GM12878 (cell line): Measurements from ENCODE around the gene RAPGEF6. TPM values are rescaled to one million over a fixed set of nuclear protein-coding genes. Genes with fewer than 3 reads are reported as not detected.

Experiments
- ATAC-seq: fragments of 200-7000 bp; cut with Tn5 transposase; 3 replicates; pipeline ENCODE4 v1.9.1; 2020; ENCODE audit warnings: mild to moderate bottlenecking, moderate library complexity
- BruUV-seq: library from RNA; stranded (reverse); fragments of 400-500 nt; replicated peaks from 2 replicates; lab custom pipeline; 2021; lab: Mats Ljungman, UMichigan
- CTCF ChIA-PET: fragments of 300-600 bp; sonication (Branson Sonifier 250); formaldehyde crosslinking; extraction: SDS; loops from one replicate; lab custom pipeline; 2021; ENCODE audit warnings: inconsistent platforms; lab: Yijun Ruan, JAX
- POLR2A ChIA-PET: fragments of 350-600 bp; formaldehyde crosslinking; extraction: SDS; loops from one replicate; lab custom pipeline; 2021; ENCODE audit warnings: inconsistent platforms; lab: Charles Lee
- RAD21 ChIA-PET: fragments of 300-600 bp; sonication (Branson Sonifier 250); formaldehyde crosslinking; loops from one replicate; lab custom pipeline; 2023; ENCODE audit warnings: antibody characterized with exemption; ENCODE audit not compliant: unreplicated experiment; lab: Charles Lee
- SMC1A ChIA-PET: fragments of 300-600 bp; sonication (Branson Sonifier 250); formaldehyde crosslinking; loops from one replicate; lab custom pipeline; 2023; ENCODE audit not compliant: unreplicated experiment, uncharacterized antibody; lab: Charles Lee
- DNase-seq: peaks from one replicate; pipeline ENCODE4 v3.0.0-alpha.2; 2011; ENCODE audit warnings: low read depth, low spot score
- FAIRE-seq: peaks from 3 replicates; lab custom pipeline; 2011; peaks lifted over from hg19 to GRCh38; lab: Jason Lieb, UNC
- H2AFZ ChIP-seq: 2 replicates; pipeline ENCODE4 v1.6.0; 2011; ENCODE audit warnings: low read depth, low read length, control low read depth; ENCODE audit not compliant: control insufficient read depth
- H3K27ac ChIP-seq: 2 replicates; pipeline ENCODE4 v1.5.1; 2011; ENCODE audit warnings: control low read depth; ENCODE audit not compliant: control insufficient read depth, insufficient read depth
- H3K27me3 ChIP-seq, 2 experiments: replicated peaks in 1 of 2; 2 replicates each; pipeline versions ENCODE4 v1.6.0 to v1.6.1; 2011; ENCODE audit warnings: low read length in 1 of 2; ENCODE audit not compliant: control insufficient read depth in 2 of 2, insufficient read depth in 2 of 2
- H3K36me3 ChIP-seq, 2 experiments: 2 replicates each; pipeline ENCODE4 v1.5.1; 2011; ENCODE audit warnings: low read length in 1 of 2; ENCODE audit not compliant: control insufficient read depth in 2 of 2, insufficient read depth in 2 of 2
- H3K4me1 ChIP-seq: 2 replicates; pipeline ENCODE4 v1.6.1; 2011; ENCODE audit warnings: mild to moderate bottlenecking, low read length, moderate library complexity, mixed read lengths; ENCODE audit not compliant: control insufficient read depth, insufficient read depth
- H3K4me2 ChIP-seq: 2 replicates; pipeline ENCODE4 v1.6.0; 2011; ENCODE audit warnings: control low read depth; ENCODE audit not compliant: control insufficient read depth, insufficient read depth
- H3K4me3 ChIP-seq: fragments of 200-600 bp; sonication (generic); 2 replicates; pipeline ENCODE4 v1.5.1; 2016
- H3K79me2 ChIP-seq: 2 replicates; pipeline ENCODE4 v1.6.0; 2011; ENCODE audit warnings: low read length; ENCODE audit not compliant: control insufficient read depth, insufficient read depth
- H3K9ac ChIP-seq: 2 replicates; pipeline ENCODE4 v1.8.0; 2011; ENCODE audit warnings: low read length, control low read depth, mixed read lengths; ENCODE audit not compliant: control insufficient read depth, insufficient read depth
- H3K9me3 ChIP-seq: replicated peaks from 3 replicates; pipeline ENCODE4 v1.5.1; 2011; ENCODE audit warnings: mild to moderate bottlenecking, low read length; ENCODE audit not compliant: control insufficient read depth, insufficient read depth
- H4K20me1 ChIP-seq: 2 replicates; pipeline ENCODE4 v1.6.0; 2011; ENCODE audit not compliant: control insufficient read depth, insufficient read depth
- CHD2 ChIP-seq: IDR thresholded peaks from 2 replicates; pipeline ENCODE4 v1.6.1; 2011; ENCODE audit warnings: low read depth, low read length, improper control_type of control experiment, borderline replicate concordance
- KDM1A ChIP-seq: fragments of 200-600 bp; sonication (generic); IDR thresholded peaks from 2 replicates; pipeline ENCODE4 v1.6.1; 2016; ENCODE audit warnings: borderline replicate concordance
- MEF2A ChIP-seq: IDR thresholded peaks from 2 replicates; pipeline ENCODE4 v1.6.1; 2011; ENCODE audit warnings: low read depth, mild to moderate bottlenecking, low read length, moderate library complexity; ENCODE audit not compliant: insufficient read depth
- NFYB ChIP-seq: IDR thresholded peaks from 2 replicates; pipeline ENCODE4 v1.6.1; 2011; ENCODE audit warnings: low read depth, mild to moderate bottlenecking, low read length, improper control_type of control experiment, moderate library complexity; ENCODE audit not compliant: insufficient read depth
- POU2F2 ChIP-seq: IDR thresholded peaks from 3 replicates; pipeline ENCODE4 v1.6.1; 2011; ENCODE audit warnings: low read depth, mild to moderate bottlenecking, low read length, borderline replicate concordance
- RCOR1 ChIP-seq: conservative IDR thresholded peaks from 2 replicates; pipeline ENCODE4 v1.6.1; 2012; ENCODE audit warnings: low read depth, low read length, improper control_type of control experiment
- SIX5 ChIP-seq: IDR thresholded peaks from 2 replicates; pipeline ENCODE4 v1.6.1; 2011; ENCODE audit warnings: mild to moderate bottlenecking, low read depth, low read length, moderate library complexity; ENCODE audit not compliant: severe bottlenecking
- SP1 ChIP-seq: IDR thresholded peaks from one replicate; pipeline ENCODE4 v1.6.1; 2011; ENCODE audit warnings: low read depth, low read length
- WRNIP1 ChIP-seq: IDR thresholded peaks from 2 replicates; pipeline ENCODE4 v1.6.1; 2011; ENCODE audit warnings: low read depth, low read length, improper control_type of control experiment, borderline replicate concordance
- ZNF622 ChIP-seq: fragments of 450-650 bp; IDR thresholded peaks from 2 replicates; pipeline ENCODE4 v1.6.1; 2017; ENCODE audit warnings: mild to moderate bottlenecking, inconsistent platforms
- in situ Hi-C: fragments of 300-500 bp; cut with MboI; formaldehyde crosslinking; loops from 9 replicates; pipeline ENCODE4 v1.14.3; 2018; ENCODE audit warnings: mixed read lengths
- intact Hi-C: fragments of 100-400 bp; cut with micrococcal nuclease; formaldehyde crosslinking; loops from one replicate; pipeline ENCODE4 v1.14.2; 2022; ENCODE audit not compliant: unreplicated experiment
- polyA plus RNA-seq, 11 experiments: library from polyadenylated mRNA; depleted of rRNA in 4 of 11; unstranded in 6 of 11; stranded (reverse) in 5 of 11; fragments of >200 nt; fragmentation: Nextera tagmentation in 4 of 11; fragmentation: Illumina TruSeq in 1 of 11; extraction: Ambion mirVana in 4 of 11; extraction: Trizol in 1 of 11; gene quantifications; 1 replicate in 1 of 11; 2 replicates in 10 of 11; pipeline versions ENCODE4 v1.2.1 to v1.2.3, GENCODE V29; 2011 to 2016; ENCODE audit warnings: inconsistent platforms in 2 of 11, missing spikeins in 2 of 11, low read depth in 1 of 11
- total RNA-seq, 4 experiments: library from RNA; depleted of rRNA in 3 of 4; stranded (reverse); fragments of >200 nt in 3 of 4; fragmentation: Illumina TruSeq in 1 of 4; extraction: Trizol in 1 of 4; gene quantifications; 2 replicates each; pipeline versions ENCODE4 v1.2.1 to v1.2.3, GENCODE V29; 2013 to 2021
- TF ChIP-seq, protein P1 (sequence below): fragments of 450-650 bp; formaldehyde crosslinking; IDR thresholded peaks from 2 replicates; pipeline ENCODE4 v1.4.0; 2022; ENCODE audit warnings: mild to moderate bottlenecking, moderate library complexity
- TF ChIP-seq, protein P2 (sequence below): fragments of 450-650 bp; IDR thresholded peaks from 2 replicates; pipeline ENCODE4 v1.6.1; 2017; ENCODE audit warnings: mild to moderate bottlenecking, moderate library complexity
- TF ChIP-seq, protein P3 (sequence below): fragments of 450-650 bp; IDR thresholded peaks from 2 replicates; pipeline ENCODE4 v1.6.1; 2017; ENCODE audit warnings: mild to moderate bottlenecking, low read depth, inconsistent platforms; ENCODE audit not compliant: poor library complexity, severe bottlenecking

RAPGEF6 gene
- total and polyA plus RNA-seq, 10 of the 15 experiments (the other 5 are each of a cell fraction or from before 2014, with no cell fraction given), result 2.9 to 24.0 (median 14.2) TPM

DNA sequence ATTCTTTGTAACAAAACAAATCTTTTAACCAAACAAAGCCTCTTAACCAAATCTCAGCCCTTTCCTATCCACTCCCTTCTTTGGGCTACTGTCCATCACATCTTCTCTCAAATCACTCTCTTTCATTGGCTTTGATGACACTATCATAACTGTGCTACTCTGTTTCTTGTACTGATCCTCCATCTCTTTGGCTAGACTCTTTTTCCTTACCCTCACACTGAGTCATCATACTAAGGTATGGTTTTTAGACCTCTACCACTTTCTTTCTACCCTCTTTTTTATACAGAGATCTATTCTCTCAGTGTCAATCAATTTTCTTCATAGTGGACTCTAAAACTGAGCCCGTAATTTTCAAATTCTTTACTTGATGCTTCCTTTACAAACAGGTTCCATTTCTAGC lies 174.9 kb downstream of the RAPGEF6 start (continued):
- no peak for TF ChIP-seq NFYB

DNA sequence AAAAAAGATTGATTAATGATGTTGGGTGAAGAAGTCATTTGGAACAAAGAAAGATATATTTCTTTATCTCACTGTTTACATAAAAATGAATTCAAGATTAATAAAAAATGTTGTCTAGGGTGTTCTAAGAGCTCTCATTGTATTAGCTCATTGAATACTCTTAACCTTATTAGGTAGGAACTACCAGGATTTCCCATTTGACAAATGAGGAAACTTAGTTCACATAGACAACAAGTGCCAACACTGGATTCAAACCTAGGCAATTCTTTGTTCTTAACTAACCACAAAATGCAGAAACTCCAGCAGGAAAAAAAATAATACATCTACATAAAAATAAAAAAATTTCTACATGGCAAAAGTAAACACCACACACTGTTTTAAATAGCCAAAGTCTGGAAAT lies 175.8 kb downstream of the RAPGEF6 start:
- no peaks in the 10 kb centered on the region for H3K27me3 ChIP-seq
- H3K9ac ChIP-seq, result no peak overlapping the region
- ATAC-seq (no peak), DNase-seq (no peak), FAIRE-seq (no peak)
- no peaks in the 10 kb centered on the region for H3K9me3 ChIP-seq
- in situ Hi-C loops, result no loop called here
- RAD21 ChIA-PET, result no interaction called here
- SMC1A ChIA-PET, result interaction anchor here (1.0 kb wide), 1 partner anchor 11 kb away, joined by 3 read pairs; no protein-coding TSS in a partner anchor
- peaks cover 0 to 15% of the 10 kb centered on the region in 2 experiments; a peak in 3 of 4 replicates for H3K36me3 ChIP-seq
- intact Hi-C loops, result no loop called here
- H3K79me2 ChIP-seq, result no peaks in the 10 kb centered on the region
- CTCF ChIA-PET, result no interaction called here
- no peaks in the 10 kb centered on the region for H4K20me1 ChIP-seq
- no TSS peak for BruUV-seq
- no peak overlapping the region for H3K4me2 ChIP-seq
- H3K4me3 ChIP-seq, result no peak overlapping the region
- H3K27ac ChIP-seq, result no peak overlapping the region
- H3K4me1 ChIP-seq, result no peaks in the 10 kb centered on the region
- POLR2A ChIA-PET, result interaction anchor here (0.5 kb wide), 1 partner anchor 18 kb away, joined by 5 read pairs; no protein-coding TSS in a partner anchor
- no peak overlapping the region for H2AFZ ChIP-seq
- TF ChIP-seq SIX5, result no peak
- no peak for TF ChIP-seq CHD2
- TF ChIP-seq NFYB, result no peak
- TF ChIP-seq MEF2A, result no peak
- no peak for TF ChIP-seq POU2F2
- no peak for TF ChIP-seq SP1
- TF ChIP-seq, protein P1, sequence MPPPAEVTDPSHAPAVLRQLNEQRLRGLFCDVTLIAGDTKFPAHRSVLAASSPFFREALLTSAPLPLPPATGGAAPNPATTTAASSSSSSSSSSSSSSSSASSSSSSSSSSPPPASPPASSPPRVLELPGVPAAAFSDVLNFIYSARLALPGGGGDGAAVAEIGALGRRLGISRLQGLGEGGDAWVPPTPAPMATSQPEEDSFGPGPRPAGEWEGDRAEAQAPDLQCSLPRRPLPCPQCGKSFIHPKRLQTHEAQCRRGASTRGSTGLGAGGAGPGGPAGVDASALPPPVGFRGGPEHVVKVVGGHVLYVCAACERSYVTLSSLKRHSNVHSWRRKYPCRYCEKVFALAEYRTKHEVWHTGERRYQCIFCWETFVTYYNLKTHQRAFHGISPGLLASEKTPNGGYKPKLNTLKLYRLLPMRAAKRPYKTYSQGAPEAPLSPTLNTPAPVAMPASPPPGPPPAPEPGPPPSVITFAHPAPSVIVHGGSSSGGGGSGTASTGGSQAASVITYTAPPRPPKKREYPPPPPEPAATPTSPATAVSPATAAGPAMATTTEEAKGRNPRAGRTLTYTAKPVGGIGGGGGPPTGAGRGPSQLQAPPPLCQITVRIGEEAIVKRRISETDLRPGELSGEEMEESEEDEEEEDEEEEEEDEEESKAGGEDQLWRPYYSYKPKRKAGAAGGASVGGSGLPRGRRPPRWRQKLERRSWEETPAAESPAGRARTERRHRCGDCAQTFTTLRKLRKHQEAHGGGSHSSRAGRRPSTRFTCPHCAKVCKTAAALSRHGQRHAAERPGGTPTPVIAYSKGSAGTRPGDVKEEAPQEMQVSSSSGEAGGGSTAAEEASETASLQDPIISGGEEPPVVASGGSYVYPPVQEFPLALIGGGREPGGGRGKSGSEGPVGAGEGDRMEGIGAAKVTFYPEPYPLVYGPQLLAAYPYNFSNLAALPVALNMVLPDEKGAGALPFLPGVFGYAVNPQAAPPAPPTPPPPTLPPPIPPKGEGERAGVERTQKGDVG (CRISPR knock-in tag), result no peak
- TF ChIP-seq, protein P2, sequence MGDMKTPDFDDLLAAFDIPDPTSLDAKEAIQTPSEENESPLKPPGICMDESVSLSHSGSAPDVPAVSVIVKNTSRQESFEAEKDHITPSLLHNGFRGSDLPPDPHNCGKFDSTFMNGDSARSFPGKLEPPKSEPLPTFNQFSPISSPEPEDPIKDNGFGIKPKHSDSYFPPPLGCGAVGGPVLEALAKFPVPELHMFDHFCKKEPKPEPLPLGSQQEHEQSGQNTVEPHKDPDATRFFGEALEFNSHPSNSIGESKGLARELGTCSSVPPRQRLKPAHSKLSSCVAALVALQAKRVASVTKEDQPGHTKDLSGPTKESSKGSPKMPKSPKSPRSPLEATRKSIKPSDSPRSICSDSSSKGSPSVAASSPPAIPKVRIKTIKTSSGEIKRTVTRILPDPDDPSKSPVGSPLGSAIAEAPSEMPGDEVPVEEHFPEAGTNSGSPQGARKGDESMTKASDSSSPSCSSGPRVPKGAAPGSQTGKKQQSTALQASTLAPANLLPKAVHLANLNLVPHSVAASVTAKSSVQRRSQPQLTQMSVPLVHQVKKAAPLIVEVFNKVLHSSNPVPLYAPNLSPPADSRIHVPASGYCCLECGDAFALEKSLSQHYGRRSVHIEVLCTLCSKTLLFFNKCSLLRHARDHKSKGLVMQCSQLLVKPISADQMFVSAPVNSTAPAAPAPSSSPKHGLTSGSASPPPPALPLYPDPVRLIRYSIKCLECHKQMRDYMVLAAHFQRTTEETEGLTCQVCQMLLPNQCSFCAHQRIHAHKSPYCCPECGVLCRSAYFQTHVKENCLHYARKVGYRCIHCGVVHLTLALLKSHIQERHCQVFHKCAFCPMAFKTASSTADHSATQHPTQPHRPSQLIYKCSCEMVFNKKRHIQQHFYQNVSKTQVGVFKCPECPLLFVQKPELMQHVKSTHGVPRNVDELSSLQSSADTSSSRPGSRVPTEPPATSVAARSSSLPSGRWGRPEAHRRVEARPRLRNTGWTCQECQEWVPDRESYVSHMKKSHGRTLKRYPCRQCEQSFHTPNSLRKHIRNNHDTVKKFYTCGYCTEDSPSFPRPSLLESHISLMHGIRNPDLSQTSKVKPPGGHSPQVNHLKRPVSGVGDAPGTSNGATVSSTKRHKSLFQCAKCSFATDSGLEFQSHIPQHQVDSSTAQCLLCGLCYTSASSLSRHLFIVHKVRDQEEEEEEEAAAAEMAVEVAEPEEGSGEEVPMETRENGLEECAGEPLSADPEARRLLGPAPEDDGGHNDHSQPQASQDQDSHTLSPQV, result no peak
- TF ChIP-seq, protein P3, sequence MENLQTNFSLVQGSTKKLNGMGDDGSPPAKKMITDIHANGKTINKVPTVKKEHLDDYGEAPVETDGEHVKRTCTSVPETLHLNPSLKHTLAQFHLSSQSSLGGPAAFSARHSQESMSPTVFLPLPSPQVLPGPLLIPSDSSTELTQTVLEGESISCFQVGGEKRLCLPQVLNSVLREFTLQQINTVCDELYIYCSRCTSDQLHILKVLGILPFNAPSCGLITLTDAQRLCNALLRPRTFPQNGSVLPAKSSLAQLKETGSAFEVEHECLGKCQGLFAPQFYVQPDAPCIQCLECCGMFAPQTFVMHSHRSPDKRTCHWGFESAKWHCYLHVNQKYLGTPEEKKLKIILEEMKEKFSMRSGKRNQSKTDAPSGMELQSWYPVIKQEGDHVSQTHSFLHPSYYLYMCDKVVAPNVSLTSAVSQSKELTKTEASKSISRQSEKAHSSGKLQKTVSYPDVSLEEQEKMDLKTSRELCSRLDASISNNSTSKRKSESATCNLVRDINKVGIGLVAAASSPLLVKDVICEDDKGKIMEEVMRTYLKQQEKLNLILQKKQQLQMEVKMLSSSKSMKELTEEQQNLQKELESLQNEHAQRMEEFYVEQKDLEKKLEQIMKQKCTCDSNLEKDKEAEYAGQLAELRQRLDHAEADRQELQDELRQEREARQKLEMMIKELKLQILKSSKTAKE, result no peak
- no peak for TF ChIP-seq RCOR1
- no peak for TF ChIP-seq ZNF622
- TF ChIP-seq KDM1A, result no peak
- no peak for TF ChIP-seq WRNIP1
